Measurements from ENCODE around the gene PEX5.

The PEX5 gene

GRCh38 chr12:7189398-7190267 is at the start of gene PEX5:
PEX5 (plus strand) TSS chr12:7189686; CDS start chr12:7190378, 692 bp downstream.
- peak within 1 kb of the TSS; percentile 84 for H3K4me3 Mint-ChIP-seq
- peaks cover 43% of the 10 kb centered on the region for H3K4me1 Mint-ChIP-seq
- peak; percentile 97 for ATAC-seq

GRCh38 chr12:7141351-7142005 is 48.0 kb upstream of the PEX5 start:
- DNase-seq (ENCODE audit: low spot score in 2 of 2), result no peak
- H3K4me1 Mint-ChIP-seq, result peaks cover 39% of the 10 kb centered on the region
- no peak for ATAC-seq
- H3K9me3 Mint-ChIP-seq, result no peaks in the 10 kb centered on the region
- peaks cover 85% of the 10 kb centered on the region for H3K36me3 Mint-ChIP-seq
- peak overlapping the region; percentile 46 for H3K27ac Mint-ChIP-seq
- H3K4me3 Mint-ChIP-seq, result no peak overlapping the region

More at GRCh38 chr12:7189398-7190267, at the start of gene PEX5:
- H3K9me3 Mint-ChIP-seq, result no peaks in the 10 kb centered on the region
- peak; percentile 67 to 88 for DNase-seq (ENCODE audit: low spot score in 2 of 2)
- H3K36me3 Mint-ChIP-seq, result peaks cover 24% of the 10 kb centered on the region
- H3K27ac Mint-ChIP-seq, result peak within 1 kb of the TSS; percentile 96

GRCh38 chr12:7142056-7142644 is 47.3 kb upstream of the PEX5 start:
- ATAC-seq (peak; percentile 71), DNase-seq (ENCODE audit: low spot score in 2 of 2) (peak; percentile 26 to 67)
- H3K27ac Mint-ChIP-seq, result peak overlapping the region; percentile 46
- peaks cover 39% of the 10 kb centered on the region for H3K4me1 Mint-ChIP-seq
- peaks cover 85% of the 10 kb centered on the region for H3K36me3 Mint-ChIP-seq
- no peaks in the 10 kb centered on the region for H3K9me3 Mint-ChIP-seq
- no peak overlapping the region for H3K4me3 Mint-ChIP-seq

GRCh38 chr12:7142809-7143465 is 46.5 kb upstream of the PEX5 start:
- H3K27ac Mint-ChIP-seq, result peak overlapping the region; percentile 46
- H3K4me3 Mint-ChIP-seq, result no peak overlapping the region
- peaks cover 37% of the 10 kb centered on the region for H3K4me1 Mint-ChIP-seq
- DNase-seq (ENCODE audit: low spot score in 2 of 2), result no peak
- ATAC-seq, result no peak
- no peaks in the 10 kb centered on the region for H3K9me3 Mint-ChIP-seq
- H3K36me3 Mint-ChIP-seq, result peaks cover 85% of the 10 kb centered on the region

GRCh38 chr12:7143564-7143963 is 45.9 kb upstream of the PEX5 start:
- Mint-ChIP-seq H3K4me3 (no peak overlapping the region), H3K4me1 (peaks cover 33% of the 10 kb centered on the region), H3K9me3 (no peaks in the 10 kb centered on the region), H3K27ac (no peak overlapping the region), H3K36me3 (peaks cover 85% of the 10 kb centered on the region)
- DNase-seq (ENCODE audit: low spot score in 2 of 2), result no peak
- no peak for ATAC-seq

- H3K27ac Mint-ChIP-seq, result peak overlapping the region; percentile 27
- DNase-seq (ENCODE audit: low spot score in 2 of 2), result no peak
- no peaks in the 10 kb centered on the region for H3K9me3 Mint-ChIP-seq
- H3K36me3 Mint-ChIP-seq, result peaks cover 87% of the 10 kb centered on the region
- ATAC-seq, result no peak
- H3K4me1 Mint-ChIP-seq, result peaks cover 28% of the 10 kb centered on the region
- no peak overlapping the region for H3K4me3 Mint-ChIP-seq
These were observed 44.9 kb upstream of the PEX5 start for GRCh38 chr12:7144414-7145120.

DNA sequence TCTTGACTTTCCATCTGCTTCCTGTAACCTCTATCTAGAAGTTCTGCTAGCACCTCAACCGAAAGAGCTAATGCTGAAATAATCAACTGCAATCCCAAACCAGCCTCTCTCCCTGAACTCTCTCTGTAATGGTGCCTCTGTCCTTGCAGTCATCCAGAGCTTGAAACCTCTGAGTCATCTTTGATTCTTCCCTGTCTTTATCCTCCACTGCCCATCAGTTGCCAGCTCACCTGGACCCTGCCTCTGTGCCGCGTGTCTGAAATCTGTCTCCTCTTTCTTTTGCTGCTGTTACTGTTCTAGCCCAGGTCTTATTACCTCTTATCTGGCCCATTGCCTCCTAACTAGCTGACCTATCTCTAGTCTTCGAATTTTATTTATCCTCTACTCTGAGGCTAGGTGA is 43.8 kb upstream of the PEX5 start:
- DNase-seq (ENCODE audit: low spot score in 2 of 2) (no peak), ATAC-seq (no peak)
- Mint-ChIP-seq H3K4me3 (no peak overlapping the region), H3K9me3 (no peaks in the 10 kb centered on the region), H3K27ac (peak overlapping the region; percentile 27), H3K4me1 (peaks cover 28% of the 10 kb centered on the region), H3K36me3 (peaks cover 92% of the 10 kb centered on the region)

DNA sequence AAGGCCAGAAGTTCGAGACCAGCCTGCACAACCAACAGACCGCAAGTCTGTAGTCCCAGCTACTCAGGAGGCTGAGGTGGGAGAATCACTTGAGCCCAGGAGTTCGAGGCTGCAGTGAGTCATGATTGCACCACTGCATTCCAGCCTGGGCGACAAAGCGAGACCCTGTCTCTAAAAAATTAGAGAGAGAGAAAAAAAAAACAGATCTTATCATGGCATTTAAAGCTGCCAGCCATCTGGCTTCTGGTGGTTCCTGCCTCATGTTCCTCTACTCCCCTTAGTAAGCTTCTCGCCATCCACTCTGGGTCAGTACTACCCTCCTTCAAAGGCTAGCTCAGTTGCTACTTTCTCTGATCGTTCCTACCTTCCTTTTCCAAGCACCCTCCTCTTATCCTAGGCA is 43.3 kb upstream of the PEX5 start:
- H3K27ac Mint-ChIP-seq, result peak overlapping the region; percentile 27
- peaks cover 28% of the 10 kb centered on the region for H3K4me1 Mint-ChIP-seq
- DNase-seq (ENCODE audit: low spot score in 2 of 2) (no peak), ATAC-seq (no peak)
- H3K9me3 Mint-ChIP-seq, result no peaks in the 10 kb centered on the region
- no peak overlapping the region for H3K4me3 Mint-ChIP-seq
- peaks cover 97% of the 10 kb centered on the region for H3K36me3 Mint-ChIP-seq

- Mint-ChIP-seq H3K4me3 (no peak overlapping the region), H3K36me3 (peaks cover 97% of the 10 kb centered on the region), H3K9me3 (no peaks in the 10 kb centered on the region), H3K27ac (peak overlapping the region; percentile 27), H3K4me1 (peaks cover 22% of the 10 kb centered on the region)
- DNase-seq (ENCODE audit: low spot score in 2 of 2) (no peak), ATAC-seq (no peak)
These were observed 42.6 kb upstream of the PEX5 start for GRCh38 chr12:7146906-7147305.

GRCh38 chr12:7150356-7150755 is 39.1 kb upstream of the PEX5 start:
- peaks cover 98% of the 10 kb centered on the region for H3K36me3 Mint-ChIP-seq
- H3K9me3 Mint-ChIP-seq, result no peaks in the 10 kb centered on the region
- peak overlapping the region; percentile 16 for H3K27ac Mint-ChIP-seq

DNA sequence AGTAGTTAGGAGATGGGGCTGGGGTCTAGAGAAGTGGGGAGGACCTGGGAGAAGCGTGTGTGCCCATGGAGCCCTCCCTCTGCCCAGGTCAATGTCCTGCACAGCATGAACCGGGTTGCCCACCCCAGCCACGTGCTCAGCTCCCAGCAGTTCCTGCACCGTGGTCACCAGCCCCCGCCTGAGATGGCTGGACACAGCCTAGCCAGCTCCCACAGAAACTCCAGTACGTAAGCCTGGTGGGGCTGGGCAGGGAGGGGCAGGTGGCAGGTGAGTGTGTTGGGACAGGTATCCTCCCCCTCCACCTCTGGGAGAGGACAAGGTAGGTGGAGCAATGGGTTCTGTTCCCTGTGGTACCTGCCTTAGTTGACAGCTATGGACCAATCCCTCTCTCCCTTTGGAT is 38.6 kb upstream of the PEX5 start:
- H3K9me3 Mint-ChIP-seq, result no peaks in the 10 kb centered on the region
- H3K4me1 Mint-ChIP-seq, result peaks cover 7% of the 10 kb centered on the region
- H3K36me3 Mint-ChIP-seq, result peaks cover 94% of the 10 kb centered on the region
- no peak overlapping the region for H3K4me3 Mint-ChIP-seq
- DNase-seq (ENCODE audit: low spot score in 2 of 2), result no peak
- H3K27ac Mint-ChIP-seq, result no peak overlapping the region
- no peak for ATAC-seq

More at GRCh38 chr12:7150356-7150755, 39.1 kb upstream of the PEX5 start:
- no peak overlapping the region for H3K4me3 Mint-ChIP-seq
- no peak for DNase-seq (ENCODE audit: low spot score in 2 of 2)
- ATAC-seq, result no peak
- H3K4me1 Mint-ChIP-seq, result peaks cover 11% of the 10 kb centered on the region

GRCh38 chr12:7151532-7151931 is 38.0 kb upstream of the PEX5 start:
- H3K4me3 Mint-ChIP-seq, result no peak overlapping the region
- peaks cover 87% of the 10 kb centered on the region for H3K36me3 Mint-ChIP-seq

DNA sequence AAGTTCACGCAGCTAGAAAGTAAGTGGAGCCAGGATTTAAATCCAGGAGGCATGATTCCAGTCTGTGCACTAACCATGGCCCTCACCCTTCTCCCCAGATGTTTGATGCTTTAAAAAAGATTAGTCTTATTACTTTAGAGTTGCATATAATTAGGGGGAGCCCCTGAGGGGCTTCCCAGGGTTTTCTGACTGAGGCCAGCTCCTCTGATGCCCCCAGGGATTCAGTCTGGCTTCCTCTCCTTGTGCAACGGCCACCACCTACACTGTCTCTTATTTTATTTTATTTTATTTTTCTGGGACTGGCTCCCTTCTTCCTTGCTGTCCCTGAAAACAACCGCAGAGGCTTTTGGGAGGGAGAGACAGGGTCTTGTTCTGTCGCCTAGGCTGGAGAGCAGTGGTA is 36.7 kb upstream of the PEX5 start:
- Mint-ChIP-seq H3K4me1 (peaks cover 11% of the 10 kb centered on the region), H3K27ac (peak overlapping the region; percentile 38), H3K36me3 (peaks cover 80% of the 10 kb centered on the region)

More at GRCh38 chr12:7151532-7151931, 38.0 kb upstream of the PEX5 start:
- H3K27ac Mint-ChIP-seq, result no peak overlapping the region
- H3K9me3 Mint-ChIP-seq, result no peaks in the 10 kb centered on the region
- peaks cover 6% of the 10 kb centered on the region for H3K4me1 Mint-ChIP-seq
- ATAC-seq (no peak), DNase-seq (ENCODE audit: low spot score in 2 of 2) (no peak)

DNA sequence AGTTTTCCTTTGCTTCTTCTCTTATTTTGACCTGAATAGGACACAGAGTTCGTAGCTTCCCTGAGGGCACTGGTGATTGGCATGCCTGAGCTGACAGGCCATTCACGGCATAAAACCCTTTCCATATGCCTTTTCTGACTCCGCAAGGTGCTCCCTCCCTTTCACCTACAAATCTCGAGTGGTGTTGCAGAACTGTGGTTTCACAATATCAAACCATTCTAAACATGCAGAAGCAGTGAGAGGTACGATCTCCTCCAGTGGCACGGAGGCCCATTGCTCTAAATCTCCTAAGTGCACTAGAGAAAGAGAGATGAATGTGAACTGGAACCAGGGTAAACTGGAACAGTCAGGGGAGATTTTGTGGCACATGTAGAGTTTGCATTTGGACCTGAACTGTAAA is 35.4 kb upstream of the PEX5 start:
- DNase-seq (ENCODE audit: low spot score in 2 of 2) (no peak), ATAC-seq (no peak)
- H3K9me3 Mint-ChIP-seq, result no peaks in the 10 kb centered on the region
- peaks cover 71% of the 10 kb centered on the region for H3K36me3 Mint-ChIP-seq
- no peak overlapping the region for H3K27ac Mint-ChIP-seq
- no peak overlapping the region for H3K4me3 Mint-ChIP-seq
- H3K4me1 Mint-ChIP-seq, result peaks cover 11% of the 10 kb centered on the region

More for the DNA sequence above, 36.7 kb upstream of the PEX5 start:
- Mint-ChIP-seq H3K9me3 (no peaks in the 10 kb centered on the region), H3K4me3 (no peak overlapping the region)
- ATAC-seq (no peak), DNase-seq (ENCODE audit: low spot score in 2 of 2) (no peak)

Data from stimulated activated effector memory CD8-positive, alpha-beta T cell treated with anti-CD3 and anti-CD28 coated beads, Interleukin-12 subunit alpha, Interleukin-12 subunit beta, amount 100 ng/mL, for 72 hours (primary cell).